Measurements from ENCODE around the gene MAN2A2. TPM values are rescaled to one million over a fixed set of nuclear protein-coding genes. Genes with fewer than 3 reads are reported as not detected.

MAN2A2 gene
- total and polyA plus RNA-seq, 2 donors (not counting 1 experiment from before 2014, with no cell fraction given) = 11.3 to 36.0 TPM

- Histone ChIP-seq H3K4me2 (ENCODE audit: extremely low read depth, insufficient read depth, low read length) (no peak overlapping the region), H3K4me3 (replicated peaks in 1 of 4; ENCODE audit: control extremely low read depth in 1 of 4, insufficient read depth in 1 of 4, low read depth in 3 of 4, low read length in 4 of 4) (no peak overlapping the region), H4K20me1 (ENCODE audit: control insufficient read depth, extremely low read depth, insufficient read depth, low read length) (no peaks in the 10 kb centered on the region), H3K27me3 (ENCODE audit: control insufficient read depth, insufficient read depth, low read length) (no peaks in the 10 kb centered on the region), H2AFZ (ENCODE audit: low read length) (no peak overlapping the region), H3K79me2 (ENCODE audit: control insufficient read depth, insufficient read depth, low read length) (peaks cover 17% of the 10 kb centered on the region), H3K9ac (ENCODE audit: insufficient read depth, low read length) (no peak overlapping the region), H3K4me1 (ENCODE audit: control insufficient read depth, extremely low read depth, insufficient read depth, low read length) (peaks cover 9% of the 10 kb centered on the region), H3K27ac (ENCODE audit: insufficient read depth, low read length) (no peak overlapping the region), H3K36me3 (ENCODE audit: control insufficient read depth, insufficient read depth, low read length) (peaks cover 22% of the 10 kb centered on the region), H3K9me3 (ENCODE audit: control insufficient read depth, insufficient read depth, low read depth, low read length) (no peaks in the 10 kb centered on the region)
- no peak for DNase-seq (ENCODE audit: low read depth in 2 of 2)
- TF ChIP-seq EZH2 (IDR thresholded peaks at IDR 0.05; ENCODE audit: low read length, missing control alignments) (no peak), CTCF (conservative IDR thresholded peaks at IDR 0.05 in 1 of 2, IDR thresholded peaks at IDR 0.05 in 1 of 2; ENCODE audit: low read depth in 1 of 2, low read length in 2 of 2) (no peak)
Observed at GRCh38 chr15:90939756-90940155, 36.7 kb downstream of the MAN2A2 start.

GRCh38 chr15:90941038-90941437, 37.9 kb downstream of the MAN2A2 start:
- no peak overlapping the region for H3K27ac ChIP-seq (ENCODE audit: insufficient read depth, low read length)
- TF ChIP-seq EZH2 (IDR thresholded peaks at IDR 0.05; ENCODE audit: low read length, missing control alignments) = no peak
- no peak for TF ChIP-seq CTCF (conservative IDR thresholded peaks at IDR 0.05 in 1 of 2, IDR thresholded peaks at IDR 0.05 in 1 of 2; ENCODE audit: low read depth in 1 of 2, low read length in 2 of 2)
- H3K4me2 ChIP-seq (ENCODE audit: extremely low read depth, insufficient read depth, low read length) = no peak overlapping the region
- H3K27me3 ChIP-seq (ENCODE audit: control insufficient read depth, insufficient read depth, low read length) = no peaks in the 10 kb centered on the region
- no peak for DNase-seq (ENCODE audit: low read depth in 2 of 2)
- H3K79me2 ChIP-seq (ENCODE audit: control insufficient read depth, insufficient read depth, low read length) = peaks cover 10% of the 10 kb centered on the region
- no peak overlapping the region for H3K4me3 ChIP-seq (replicated peaks in 1 of 4; ENCODE audit: control extremely low read depth in 1 of 4, insufficient read depth in 1 of 4, low read depth in 3 of 4, low read length in 4 of 4)
- no peak overlapping the region for H2AFZ ChIP-seq (ENCODE audit: low read length)
- no peaks in the 10 kb centered on the region for H3K9me3 ChIP-seq (ENCODE audit: control insufficient read depth, insufficient read depth, low read depth, low read length)
- peaks cover 24% of the 10 kb centered on the region for H3K36me3 ChIP-seq (ENCODE audit: control insufficient read depth, insufficient read depth, low read length)
- peaks cover 7% of the 10 kb centered on the region for H3K4me1 ChIP-seq (ENCODE audit: control insufficient read depth, extremely low read depth, insufficient read depth, low read length)
- H4K20me1 ChIP-seq (ENCODE audit: control insufficient read depth, extremely low read depth, insufficient read depth, low read length) = no peaks in the 10 kb centered on the region
- H3K9ac ChIP-seq (ENCODE audit: insufficient read depth, low read length) = no peak overlapping the region

GRCh38 chr15:90942354-90943120, 39.4 kb downstream of the MAN2A2 start:
- no peak for DNase-seq (ENCODE audit: low read depth in 2 of 2)
- no peak overlapping the region for H3K4me2 ChIP-seq (ENCODE audit: extremely low read depth, insufficient read depth, low read length)
- H3K79me2 ChIP-seq (ENCODE audit: control insufficient read depth, insufficient read depth, low read length) = no peaks in the 10 kb centered on the region
- no peaks in the 10 kb centered on the region for H3K27me3 ChIP-seq (ENCODE audit: control insufficient read depth, insufficient read depth, low read length)
- H2AFZ ChIP-seq (ENCODE audit: low read length) = no peak overlapping the region
- H3K4me3 ChIP-seq (replicated peaks in 1 of 4; ENCODE audit: control extremely low read depth in 1 of 4, insufficient read depth in 1 of 4, low read depth in 3 of 4, low read length in 4 of 4) = no peak overlapping the region
- no peaks in the 10 kb centered on the region for H3K9me3 ChIP-seq (ENCODE audit: control insufficient read depth, insufficient read depth, low read depth, low read length)
- no peak overlapping the region for H3K9ac ChIP-seq (ENCODE audit: insufficient read depth, low read length)
- H3K27ac ChIP-seq (ENCODE audit: insufficient read depth, low read length) = no peak overlapping the region
- no peaks in the 10 kb centered on the region for H4K20me1 ChIP-seq (ENCODE audit: control insufficient read depth, extremely low read depth, insufficient read depth, low read length)
- H3K4me1 ChIP-seq (ENCODE audit: control insufficient read depth, extremely low read depth, insufficient read depth, low read length) = no peaks in the 10 kb centered on the region
- H3K36me3 ChIP-seq (ENCODE audit: control insufficient read depth, insufficient read depth, low read length) = peaks cover 35% of the 10 kb centered on the region
- no peak for TF ChIP-seq EZH2 (IDR thresholded peaks at IDR 0.05; ENCODE audit: low read length, missing control alignments)
- no peak for TF ChIP-seq CTCF (conservative IDR thresholded peaks at IDR 0.05 in 1 of 2, IDR thresholded peaks at IDR 0.05 in 1 of 2; ENCODE audit: low read depth in 1 of 2, low read length in 2 of 2)
